Brain microvascular endothelial cell (primary cell): Measurements from ENCODE around the gene ANK3.

Experiments used
- DNase-seq: peaks from one replicate; pipeline ENCODE4 v3.0.0-alpha.2; 2020
- H3K27ac ChIP-seq: fragments of 250-450 bp; sonication (Bioruptor Pico); 2 replicates; pipeline ENCODE4 v1.5.1; 2020; ENCODE audit warnings: mild to moderate bottlenecking, moderate library complexity
- H3K27me3 ChIP-seq: fragments of 250-450 bp; sonication (Bioruptor Pico); replicated peaks from 2 replicates; pipeline ENCODE4 v1.5.1; 2020; ENCODE audit warnings: mild to moderate bottlenecking
- H3K36me3 ChIP-seq: fragments of 250-450 bp; sonication (Bioruptor Pico); replicated peaks from 2 replicates; pipeline ENCODE4 v1.5.1; 2020; ENCODE audit warnings: mild to moderate bottlenecking
- H3K4me3 ChIP-seq: 2 replicates; pipeline ENCODE4 v1.5.1; 2011; ENCODE audit warnings: low read depth, mild to moderate bottlenecking, control low read depth, low read length, moderate library complexity
- in situ Hi-C: cut with HindIII; loops from 2 replicates; pipeline ENCODE4 v1.10.0; 2017; ENCODE audit warnings: low sequenced_read_pairs, low pct_ligation_motif_present
- TF ChIP-seq, protein P1 (sequence below): IDR thresholded peaks from 2 replicates; pipeline ENCODE4 v1.5.1; 2011; ENCODE audit warnings: low read depth, mild to moderate bottlenecking, moderate library complexity, low read length, control low read depth, inconsistent platforms; ENCODE audit errors: missing control alignments

The ANK3 gene

DNA sequence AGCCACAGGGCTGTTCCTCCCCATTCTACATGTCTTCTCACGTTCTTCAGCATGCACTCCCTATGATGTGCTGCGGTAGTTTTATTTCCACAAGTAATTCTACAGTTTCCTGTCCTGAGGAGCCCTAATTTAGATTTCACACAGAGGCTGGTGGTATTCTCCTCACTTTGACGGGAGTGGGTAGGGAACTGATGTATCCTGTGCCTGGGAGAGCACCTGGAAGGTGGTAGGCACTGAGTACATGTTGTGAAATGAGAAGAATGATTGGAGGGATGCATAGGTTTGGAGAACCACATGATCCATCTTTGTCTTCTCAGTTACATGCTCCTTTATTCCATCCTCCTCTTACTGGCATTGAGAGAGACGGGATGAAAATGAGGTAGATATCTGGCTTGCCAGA is 365.2 kb downstream of the ANK3 start:
- in situ Hi-C loops: no loop called here
- no peaks in the 10 kb centered on the region for H3K27me3 ChIP-seq

DNA sequence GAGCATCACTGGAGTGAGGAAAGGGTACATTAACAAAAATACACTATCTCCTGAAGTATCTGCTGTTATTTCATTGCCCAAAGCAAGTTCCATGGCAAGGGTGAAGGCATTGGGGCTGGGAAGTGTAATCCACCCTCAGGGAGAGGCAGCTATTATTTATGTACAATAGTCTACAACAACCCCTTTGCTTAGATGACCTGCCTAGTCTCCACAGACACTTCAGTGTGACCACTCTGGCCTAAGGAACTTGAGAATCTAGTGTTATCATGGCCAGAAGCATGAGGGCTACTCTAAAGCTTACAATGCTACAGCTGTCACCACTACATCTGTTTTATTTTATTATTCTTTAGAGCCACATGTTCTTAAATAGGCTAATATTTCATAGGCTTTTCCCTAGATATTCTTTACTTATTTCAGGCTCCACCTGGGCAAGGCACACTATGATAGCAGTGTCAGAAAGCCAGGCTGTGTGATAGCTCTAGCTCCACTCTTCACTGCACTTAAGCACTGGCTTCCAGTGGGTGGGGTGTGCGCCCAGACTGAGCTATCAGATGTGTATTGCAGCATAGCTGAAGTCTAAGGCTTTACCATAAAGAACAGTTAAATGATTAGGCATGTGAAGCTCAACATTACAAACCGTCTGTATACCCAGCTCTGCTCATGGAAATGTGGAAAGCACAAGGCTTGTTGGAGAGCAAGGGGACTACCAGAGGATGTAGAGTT is 366.4 kb downstream of the ANK3 start:
- TF ChIP-seq, protein P1, sequence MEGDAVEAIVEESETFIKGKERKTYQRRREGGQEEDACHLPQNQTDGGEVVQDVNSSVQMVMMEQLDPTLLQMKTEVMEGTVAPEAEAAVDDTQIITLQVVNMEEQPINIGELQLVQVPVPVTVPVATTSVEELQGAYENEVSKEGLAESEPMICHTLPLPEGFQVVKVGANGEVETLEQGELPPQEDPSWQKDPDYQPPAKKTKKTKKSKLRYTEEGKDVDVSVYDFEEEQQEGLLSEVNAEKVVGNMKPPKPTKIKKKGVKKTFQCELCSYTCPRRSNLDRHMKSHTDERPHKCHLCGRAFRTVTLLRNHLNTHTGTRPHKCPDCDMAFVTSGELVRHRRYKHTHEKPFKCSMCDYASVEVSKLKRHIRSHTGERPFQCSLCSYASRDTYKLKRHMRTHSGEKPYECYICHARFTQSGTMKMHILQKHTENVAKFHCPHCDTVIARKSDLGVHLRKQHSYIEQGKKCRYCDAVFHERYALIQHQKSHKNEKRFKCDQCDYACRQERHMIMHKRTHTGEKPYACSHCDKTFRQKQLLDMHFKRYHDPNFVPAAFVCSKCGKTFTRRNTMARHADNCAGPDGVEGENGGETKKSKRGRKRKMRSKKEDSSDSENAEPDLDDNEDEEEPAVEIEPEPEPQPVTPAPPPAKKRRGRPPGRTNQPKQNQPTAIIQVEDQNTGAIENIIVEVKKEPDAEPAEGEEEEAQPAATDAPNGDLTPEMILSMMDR: no peak
- H3K27ac ChIP-seq: no peak overlapping the region
- no peak for DNase-seq
- H3K4me3 ChIP-seq: no peak overlapping the region
- no peaks in the 10 kb centered on the region for H3K27me3 ChIP-seq
- H3K36me3 ChIP-seq: no peaks in the 10 kb centered on the region
- in situ Hi-C loops: no loop called here

More for the DNA sequence above, 365.2 kb downstream of the ANK3 start:
- no peak overlapping the region for H3K4me3 ChIP-seq
- DNase-seq: no peak
- no peaks in the 10 kb centered on the region for H3K36me3 ChIP-seq
- no peak overlapping the region for H3K27ac ChIP-seq
- TF ChIP-seq, protein P1: no peak

- TF ChIP-seq, protein P1: no peak
- Histone ChIP-seq H3K27me3 (no peaks in the 10 kb centered on the region), H3K36me3 (no peaks in the 10 kb centered on the region), H3K4me3 (no peak overlapping the region), H3K27ac (no peak overlapping the region)
- DNase-seq: no peak
- in situ Hi-C loops: no loop called here
Measured at GRCh38 chr10:60021361-60021760, 368.3 kb downstream of the ANK3 start.

DNA sequence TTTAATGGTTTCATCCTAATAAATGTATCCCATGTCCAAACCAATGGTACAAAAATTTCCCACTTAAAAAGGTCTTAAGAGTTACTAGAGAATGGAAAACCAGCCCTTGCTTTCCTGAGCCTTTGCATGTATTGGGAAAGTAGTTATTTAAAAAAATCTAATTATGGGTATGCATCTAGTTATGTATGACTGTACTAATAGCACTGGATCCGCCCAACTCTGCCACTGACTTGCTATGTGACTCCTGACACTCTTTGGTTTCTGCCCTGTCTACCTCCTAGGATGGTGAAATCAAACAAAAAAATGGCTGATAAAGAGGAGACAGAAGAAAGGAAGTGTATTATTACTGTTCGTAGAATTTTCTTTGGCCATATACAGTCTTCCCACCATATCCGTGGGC is 372.9 kb downstream of the ANK3 start:
- Histone ChIP-seq H3K36me3 (no peaks in the 10 kb centered on the region), H3K4me3 (no peak overlapping the region), H3K27me3 (no peaks in the 10 kb centered on the region), H3K27ac (no peak overlapping the region)
- TF ChIP-seq, protein P1: no peak
- in situ Hi-C loops: no loop called here
- DNase-seq: no peak

DNA sequence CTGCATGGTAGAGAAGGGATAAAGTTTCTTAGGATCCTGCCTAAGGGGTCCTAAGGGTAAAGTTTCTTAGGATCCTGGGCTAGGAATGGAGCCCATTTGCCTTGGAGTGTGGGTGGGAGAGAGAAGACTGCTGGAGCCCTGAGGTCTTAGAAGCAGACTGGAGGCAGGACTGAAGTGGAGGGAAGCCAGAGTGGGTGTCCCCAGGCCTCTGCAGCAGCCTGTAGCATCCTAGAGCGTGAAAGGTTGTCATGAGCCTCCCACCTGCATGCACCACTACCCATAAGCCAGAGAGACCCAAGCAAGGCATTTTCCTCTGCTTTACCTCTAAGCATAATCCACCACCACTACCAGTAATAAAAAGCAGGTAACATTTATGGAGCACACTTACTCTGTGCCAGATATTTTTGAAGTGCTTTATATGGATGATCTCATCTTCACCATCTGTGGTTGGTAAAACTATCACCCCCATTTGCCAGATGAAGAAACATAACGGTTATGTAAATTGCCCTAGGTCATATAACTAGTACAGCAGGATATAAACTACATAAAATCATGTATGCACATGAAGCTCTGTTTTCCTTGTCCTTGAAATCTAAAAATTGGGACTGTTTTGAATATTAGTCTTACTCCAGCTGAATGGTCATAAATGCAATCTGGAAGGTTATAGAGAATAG is 379.8 kb downstream of the ANK3 start:
- Histone ChIP-seq H3K4me3 (no peak overlapping the region), H3K27me3 (no peaks in the 10 kb centered on the region), H3K36me3 (no peaks in the 10 kb centered on the region), H3K27ac (no peak overlapping the region)
- in situ Hi-C loops: no loop called here
- DNase-seq: no peak
- TF ChIP-seq, protein P1: no peak
